ENCODE data around the gene CTSK. TPM values are rescaled to one million over a fixed set of nuclear protein-coding genes. Genes with fewer than 3 reads are reported as not detected.

The CTSK gene
- total RNA-seq, 6 donors from 2014 or later: 9.6 to 35.4 (median 19.8) TPM

DNA sequence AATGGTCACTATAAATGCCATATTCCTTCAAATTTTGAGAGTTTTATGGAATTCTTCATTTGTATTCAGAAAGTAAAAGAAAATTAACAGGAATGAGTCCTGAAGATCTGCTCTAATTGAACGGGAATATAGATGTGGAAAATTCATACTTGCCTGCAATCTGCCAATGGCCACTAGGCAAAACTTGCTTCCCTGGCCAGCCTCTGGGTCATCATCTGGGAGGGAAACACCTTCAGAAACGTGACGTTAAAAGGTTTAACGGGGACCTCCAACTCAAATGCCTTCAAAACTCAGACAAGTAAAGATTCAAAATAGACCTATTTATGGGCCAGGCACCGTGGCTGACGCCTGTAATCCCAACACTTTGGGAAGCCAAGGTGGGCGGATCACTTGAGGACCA, 21.7 kb upstream of the CTSK start:
- H3K27ac ChIP-seq: no peak overlapping the region
- H3K9me3 ChIP-seq: no peaks in the 10 kb centered on the region
- TF ChIP-seq POLR2A (IDR thresholded peaks at IDR 0.05) (no peak), EP300 (IDR thresholded peaks at IDR 0.05) (no peak), POLR2AphosphoS5 (IDR thresholded peaks at IDR 0.05) (no peak)
- TF ChIP-seq, protein P1, sequence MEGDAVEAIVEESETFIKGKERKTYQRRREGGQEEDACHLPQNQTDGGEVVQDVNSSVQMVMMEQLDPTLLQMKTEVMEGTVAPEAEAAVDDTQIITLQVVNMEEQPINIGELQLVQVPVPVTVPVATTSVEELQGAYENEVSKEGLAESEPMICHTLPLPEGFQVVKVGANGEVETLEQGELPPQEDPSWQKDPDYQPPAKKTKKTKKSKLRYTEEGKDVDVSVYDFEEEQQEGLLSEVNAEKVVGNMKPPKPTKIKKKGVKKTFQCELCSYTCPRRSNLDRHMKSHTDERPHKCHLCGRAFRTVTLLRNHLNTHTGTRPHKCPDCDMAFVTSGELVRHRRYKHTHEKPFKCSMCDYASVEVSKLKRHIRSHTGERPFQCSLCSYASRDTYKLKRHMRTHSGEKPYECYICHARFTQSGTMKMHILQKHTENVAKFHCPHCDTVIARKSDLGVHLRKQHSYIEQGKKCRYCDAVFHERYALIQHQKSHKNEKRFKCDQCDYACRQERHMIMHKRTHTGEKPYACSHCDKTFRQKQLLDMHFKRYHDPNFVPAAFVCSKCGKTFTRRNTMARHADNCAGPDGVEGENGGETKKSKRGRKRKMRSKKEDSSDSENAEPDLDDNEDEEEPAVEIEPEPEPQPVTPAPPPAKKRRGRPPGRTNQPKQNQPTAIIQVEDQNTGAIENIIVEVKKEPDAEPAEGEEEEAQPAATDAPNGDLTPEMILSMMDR (IDR thresholded peaks at IDR 0.05): peak in 1 of 6 experiments; percentile 28
- ATAC-seq (ENCODE audit: low FRiP score in 2 of 2) (no peak), DNase-seq (no peak)
- WGBS, 2 donors: 92 to 96% methylated on average over 7 of the region's 7 CpGs
- H3K4me3 ChIP-seq: no peak overlapping the region
- no peaks in the 10 kb centered on the region for H3K4me1 ChIP-seq
- H3K36me3 ChIP-seq: peaks cover 31 to 99% (median 62%) of the 10 kb centered on the region in 4 donors
- H3K27me3 ChIP-seq: no peaks in the 10 kb centered on the region

- H3K27me3 ChIP-seq: no peaks in the 10 kb centered on the region
- ATAC-seq (ENCODE audit: low FRiP score in 2 of 2): no peak
- no peak overlapping the region for H3K4me3 ChIP-seq
- no peak for DNase-seq
- H3K36me3 ChIP-seq: peaks cover 28 to 97% (median 56%) of the 10 kb centered on the region in 4 donors
- WGBS, 2 donors: 94 to 97% methylated on average over 1 of the region's 1 CpG
- H3K27ac ChIP-seq: no peak overlapping the region
- no peaks in the 10 kb centered on the region for H3K9me3 ChIP-seq
- no peak for TF ChIP-seq POLR2AphosphoS5 (IDR thresholded peaks at IDR 0.05)
- no peak for TF ChIP-seq EP300 (IDR thresholded peaks at IDR 0.05)
- TF ChIP-seq, protein P1 (IDR thresholded peaks at IDR 0.05): no peak
- TF ChIP-seq POLR2A (IDR thresholded peaks at IDR 0.05): no peak
- no peaks in the 10 kb centered on the region for H3K4me1 ChIP-seq
These were observed 18.2 kb upstream of the CTSK start for GRCh38 chr1:150826299-150826698.

- H3K4me3 ChIP-seq: no peak overlapping the region
- no peak for DNase-seq
- ATAC-seq (ENCODE audit: low FRiP score in 2 of 2): no peak
- no peak for TF ChIP-seq EP300 (IDR thresholded peaks at IDR 0.05)
- no peak for TF ChIP-seq POLR2AphosphoS5 (IDR thresholded peaks at IDR 0.05)
- TF ChIP-seq POLR2A (IDR thresholded peaks at IDR 0.05): no peak
- TF ChIP-seq, protein P1 (IDR thresholded peaks at IDR 0.05): no peak
- no peaks in the 10 kb centered on the region for H3K9me3 ChIP-seq
- H3K27ac ChIP-seq: no peak overlapping the region
- H3K27me3 ChIP-seq: no peaks in the 10 kb centered on the region
- H3K36me3 ChIP-seq: peaks cover 25 to 98% (median 58%) of the 10 kb centered on the region in 4 donors
- no peaks in the 10 kb centered on the region for H3K4me1 ChIP-seq
- 72 to 73% methylated on average over 7 of the region's 7 CpGs for WGBS, 2 donors
These were observed 12.9 kb upstream of the CTSK start for GRCh38 chr1:150820730-150821512.

- 76 to 87% methylated on average over 4 of the region's 4 CpGs for WGBS, 2 donors
- H3K27ac ChIP-seq: no peak overlapping the region
- H3K4me1 ChIP-seq: no peaks in the 10 kb centered on the region
- TF ChIP-seq EP300 (IDR thresholded peaks at IDR 0.05) (no peak), POLR2AphosphoS5 (IDR thresholded peaks at IDR 0.05) (no peak), POLR2A (IDR thresholded peaks at IDR 0.05) (no peak)
- TF ChIP-seq, protein P1 (IDR thresholded peaks at IDR 0.05): no peak
- no peaks in the 10 kb centered on the region for H3K9me3 ChIP-seq
- no peaks in the 10 kb centered on the region for H3K27me3 ChIP-seq
- no peak overlapping the region for H3K4me3 ChIP-seq
- peaks cover 28 to 99% (median 65%) of the 10 kb centered on the region in 4 donors for H3K36me3 ChIP-seq
- DNase-seq (no peak), ATAC-seq (ENCODE audit: low FRiP score in 2 of 2) (no peak)
These were observed 7.8 kb upstream of the CTSK start for GRCh38 chr1:150815871-150816270.

All from upper lobe of left lung (tissue), 6 donors.